Right lobe of liver (tissue), 4 donors: ENCODE results near the gene BBOX1.

Source experiments
- CTCF ChIP-seq, 4 donors: fragments of 200-600 bp in 3 of 4; fragments of 450-650 bp in 1 of 4; IDR thresholded peaks; one replicate each; pipeline versions ENCODE4 v1.5.1 to v1.8.0; 2016 to 2022; ENCODE audit warnings: antibody characterized with exemption in 4 of 4, mild to moderate bottlenecking in 2 of 4
- POLR2A ChIP-seq: fragments of 450-650 bp; IDR thresholded peaks from one replicate; pipeline ENCODE4 v1.6.1; 2017; ENCODE audit warnings: antibody characterized with exemption, mild to moderate bottlenecking
- donor health status: DM: no; HTN: no; CAD: no.
- donor health status: DM: no; HTN: no; CAD: no.
- donor health status: DM: no; HTN: yes; CAD: no.

DNA sequence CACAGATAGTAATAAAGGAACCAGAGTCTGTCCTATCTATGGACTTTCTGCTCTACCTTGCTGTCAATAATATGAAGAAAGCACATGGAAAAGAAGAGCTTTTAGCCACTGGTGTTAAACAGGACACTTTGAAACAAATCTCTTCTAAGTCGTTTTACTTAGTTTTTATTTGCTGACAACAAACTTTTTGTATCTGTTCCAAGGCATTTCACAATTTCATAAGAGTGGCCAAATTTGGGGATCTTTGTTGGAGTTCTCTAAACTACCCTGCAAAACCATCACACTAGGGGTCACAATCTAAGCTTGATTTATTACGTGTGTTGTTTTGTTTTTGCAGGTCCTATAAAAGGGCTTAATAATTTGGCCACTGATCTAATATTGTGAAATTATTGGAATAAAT lies 54.4 kb downstream of the BBOX1 start:
- TF ChIP-seq POLR2A (no peak), CTCF (IDR thresholded peaks at IDR 0.05) (no peak)
